Measurements from ENCODE around the gene TIAM2.

Gene TIAM2

GRCh38 chr6:155141512-155141911, 146.4 kb downstream of the TIAM2 start:
- DNase-seq = no peak

GRCh38 chr6:155142168-155143028, 147.3 kb downstream of the TIAM2 start:
- no peak for DNase-seq

GRCh38 chr6:155143029-155143577, 148.0 kb downstream of the TIAM2 start:
- no peak for DNase-seq

DNA sequence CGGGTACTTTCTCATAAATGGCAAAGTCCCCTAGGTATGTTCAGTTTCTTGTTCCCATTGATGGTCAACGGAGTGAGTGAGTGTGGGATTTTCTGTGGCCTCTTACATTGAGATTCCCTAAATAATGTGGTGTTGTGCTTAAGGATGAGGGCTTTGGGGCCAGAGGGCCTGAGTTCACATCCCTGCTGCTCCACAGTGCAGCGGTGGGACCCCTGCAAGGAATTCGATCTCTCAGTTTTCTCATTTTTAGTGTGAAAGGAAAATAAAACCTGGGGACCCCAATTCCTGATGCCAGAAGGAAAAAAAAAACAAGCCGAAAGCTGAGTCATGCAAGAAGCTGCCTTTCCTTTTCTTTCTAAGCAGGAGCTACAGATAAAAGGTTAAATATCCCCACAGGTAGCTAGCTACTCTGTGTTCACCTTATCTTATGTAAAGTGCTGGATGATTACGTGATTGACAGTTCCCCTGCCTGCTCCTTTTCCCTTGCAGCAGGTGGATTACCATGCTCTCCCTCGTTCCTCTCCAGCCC, 148.5 kb downstream of the TIAM2 start:
- DNase-seq = no peak

DNA sequence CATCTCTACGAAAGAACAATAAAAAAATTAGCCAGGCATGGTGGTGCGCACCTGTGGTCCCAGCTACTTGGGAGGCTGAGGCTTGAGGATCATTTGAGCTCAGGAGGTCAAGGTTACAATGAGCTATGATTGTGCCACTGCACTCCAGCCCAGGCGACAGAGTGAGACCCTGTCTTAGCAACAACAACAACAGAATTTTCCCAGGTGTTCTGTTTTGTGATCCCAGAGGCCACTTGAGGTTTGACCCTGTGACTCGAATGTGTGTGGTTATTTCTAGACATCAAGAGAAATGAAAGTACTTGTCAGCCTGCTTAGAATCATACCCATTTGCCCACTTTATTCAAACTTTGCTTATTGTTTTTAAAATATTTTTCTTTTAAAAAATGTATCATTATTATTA, 151.1 kb downstream of the TIAM2 start:
- no peak for DNase-seq

- DNase-seq = no peak
Measured at GRCh38 chr6:155147958-155148663, 153.0 kb downstream of the TIAM2 start.

DNA sequence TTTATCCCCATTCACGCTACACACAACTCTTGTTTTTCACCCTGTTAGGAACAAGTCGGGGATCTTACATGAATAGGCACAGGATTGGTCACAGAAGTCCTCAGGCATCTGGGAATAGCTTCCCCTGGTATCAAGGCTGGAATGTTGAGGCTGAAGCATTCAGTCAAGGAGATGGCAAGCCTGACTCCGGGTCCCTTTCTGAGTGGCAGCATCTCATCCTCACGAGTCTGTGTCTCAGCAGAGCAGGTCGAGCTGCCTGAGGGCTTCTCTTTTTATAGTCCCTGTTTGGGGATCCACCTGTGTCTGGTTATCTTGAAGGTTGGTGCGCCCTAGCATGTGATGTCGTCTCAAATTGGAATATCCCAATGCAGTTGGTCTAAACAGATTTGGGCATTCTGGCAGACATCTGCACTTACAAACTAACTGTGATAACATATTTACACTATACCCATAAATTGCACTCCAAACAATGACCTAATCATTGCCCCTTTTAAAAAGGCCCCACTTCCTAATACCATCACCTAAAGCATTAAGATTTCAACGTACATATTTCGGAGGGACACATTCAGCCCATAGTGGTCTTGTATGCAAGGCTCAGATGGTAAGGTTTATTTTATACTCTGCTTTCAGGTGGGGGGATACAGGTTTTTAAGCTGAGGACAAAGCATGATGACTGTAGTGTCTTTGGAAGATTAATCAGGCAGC, 156.0 kb downstream of the TIAM2 start:
- DNase-seq = no peak

GRCh38 chr6:155152211-155153076, 157.3 kb downstream of the TIAM2 start:
- no peak for DNase-seq

DNA sequence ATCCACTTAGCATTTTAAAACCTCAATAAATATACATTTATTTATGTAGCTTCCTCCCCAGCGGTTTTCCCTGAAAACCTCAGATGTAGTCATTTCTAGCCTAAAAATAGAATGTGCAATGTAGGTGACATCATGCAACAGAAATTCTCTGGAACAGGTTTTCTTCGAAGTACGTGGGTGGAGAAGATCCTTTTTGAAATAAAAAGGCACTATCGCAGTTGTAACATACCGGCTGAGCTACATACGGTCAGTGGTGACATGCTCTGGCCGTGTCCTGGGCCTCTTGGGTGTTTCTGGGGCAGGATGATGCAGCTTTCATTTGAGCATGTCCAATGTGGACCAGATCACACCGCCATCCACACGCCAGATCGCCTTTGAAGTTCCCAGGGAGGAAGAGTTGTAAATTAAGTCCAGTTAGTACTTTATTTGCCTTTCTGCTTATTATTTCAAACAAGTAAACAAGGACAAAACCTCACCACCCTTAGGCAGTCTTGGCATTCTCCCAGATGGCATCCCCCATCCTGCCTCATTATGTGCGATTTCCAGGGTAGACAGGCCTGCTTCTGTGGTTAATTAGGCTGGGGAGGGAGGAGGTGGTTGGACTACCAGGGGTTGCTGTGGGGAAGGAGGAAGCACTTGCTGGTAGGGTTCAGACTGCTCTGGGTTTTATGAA, 159.2 kb downstream of the TIAM2 start:
- DNase-seq = no peak

DNA sequence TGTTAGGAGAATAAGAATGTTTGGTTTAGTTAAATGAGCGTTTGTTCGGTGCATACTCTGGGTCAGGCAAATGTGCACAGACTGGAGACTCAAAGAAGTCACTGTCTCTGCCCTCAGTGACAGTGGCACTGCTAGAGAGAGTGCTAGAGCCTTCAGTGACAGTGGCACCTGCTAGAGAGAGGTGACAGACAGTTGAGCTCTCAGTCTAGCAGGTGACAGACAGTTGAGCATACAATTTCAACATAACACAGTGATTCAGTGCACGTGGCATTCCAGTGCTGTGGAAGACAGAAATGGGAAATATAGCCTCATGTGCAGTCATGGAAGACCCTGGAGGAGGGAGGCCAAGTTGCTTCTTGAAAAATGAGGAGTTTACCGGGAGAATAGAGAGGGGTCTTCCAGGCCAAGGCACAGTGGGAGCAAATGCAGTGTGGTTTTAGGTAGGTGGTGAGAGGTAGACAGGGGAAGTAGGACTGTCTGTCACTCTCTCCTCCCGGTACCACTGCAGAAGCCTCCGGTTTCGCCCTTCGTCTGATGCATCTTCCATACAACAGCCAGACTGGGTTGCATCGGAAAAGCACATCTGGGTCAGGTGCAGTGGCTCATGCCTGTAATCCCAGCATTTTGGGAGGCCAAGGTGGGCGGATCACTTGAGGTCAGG, 160.8 kb downstream of the TIAM2 start:
- DNase-seq = no peak

GRCh38 chr6:155157101-155157500, 162.0 kb downstream of the TIAM2 start:
- DNase-seq = no peak

DNA sequence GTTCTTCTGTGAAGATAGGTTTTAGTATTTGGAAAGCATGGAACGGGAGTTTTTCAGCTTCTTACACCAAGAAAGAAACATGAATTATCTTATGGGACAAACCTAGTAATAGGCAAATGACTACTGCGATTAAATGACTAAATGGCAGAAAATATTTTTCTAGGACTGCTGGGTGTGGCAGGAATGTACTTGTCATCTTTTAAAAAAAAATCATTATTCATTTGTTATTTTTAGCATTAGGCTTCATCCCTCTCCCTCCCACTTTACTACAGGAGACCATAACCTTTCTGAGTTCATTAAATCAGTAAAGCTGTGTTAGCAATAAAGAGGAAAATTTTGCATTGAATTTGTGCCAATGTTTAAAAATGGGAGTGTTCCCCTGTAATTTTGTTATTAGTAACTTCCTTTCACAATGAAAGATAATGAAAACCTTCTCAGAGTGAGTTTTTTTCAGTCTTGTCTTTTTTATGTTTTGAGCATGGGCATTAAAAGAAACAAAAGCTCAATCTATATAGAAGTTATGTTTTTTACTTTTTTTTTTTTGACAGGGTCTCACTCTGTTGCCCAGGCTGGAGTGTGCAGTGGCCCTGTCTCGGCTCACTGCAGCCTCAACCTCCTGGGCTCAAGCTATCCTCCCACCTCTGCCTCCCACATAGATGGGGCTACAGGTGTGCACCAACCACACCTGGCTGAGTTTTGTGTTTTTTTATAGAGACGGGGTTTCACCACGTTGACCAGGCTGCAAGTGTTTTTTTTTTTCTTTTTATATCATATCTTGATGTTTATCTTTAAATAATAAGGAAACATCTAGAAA, 163.1 kb downstream of the TIAM2 start:
- no peak for DNase-seq

DNA sequence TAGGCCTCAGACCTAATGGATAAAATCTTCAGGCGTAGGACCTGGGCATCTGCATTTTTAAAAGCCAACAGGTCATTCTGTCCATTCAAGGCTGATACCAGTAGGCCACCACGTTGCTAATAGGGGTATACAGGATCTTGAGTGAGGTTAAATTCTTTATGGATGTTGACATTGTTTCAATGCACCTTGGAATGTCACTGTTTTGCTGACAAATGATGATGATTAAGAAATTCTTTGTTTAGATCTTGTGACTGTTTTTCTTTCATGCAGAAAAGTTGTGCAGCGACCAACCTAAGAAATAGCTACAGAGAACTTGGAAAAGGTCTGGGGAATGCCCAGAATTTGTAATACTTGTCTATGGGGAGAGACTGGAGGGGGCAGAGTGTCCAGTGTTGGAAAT, 167.6 kb downstream of the TIAM2 start:
- no peak for DNase-seq

DNA sequence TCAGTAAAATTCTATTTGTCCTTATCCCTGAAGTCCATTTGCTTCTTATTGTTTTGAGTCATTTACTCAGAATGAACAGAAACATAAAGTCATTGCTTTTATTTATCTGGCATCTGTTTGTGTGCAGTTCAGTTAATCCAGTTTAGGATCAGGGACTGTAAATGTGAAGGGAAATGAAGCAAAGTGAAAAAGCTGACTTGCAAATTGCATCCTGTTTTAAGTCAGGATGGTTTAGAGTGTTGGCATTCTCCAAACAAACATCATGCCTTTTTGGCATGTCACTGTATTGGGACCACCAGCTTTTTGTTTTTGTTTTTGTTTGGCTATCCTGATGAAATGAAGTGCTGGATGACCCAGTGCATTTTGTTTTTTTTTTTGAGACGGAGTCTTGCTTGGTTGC, 168.5 kb downstream of the TIAM2 start:
- DNase-seq = no peak

GRCh38 chr6:155165029-155165710, 170.1 kb downstream of the TIAM2 start:
- no peak for DNase-seq

- DNase-seq = no peak
Measured at GRCh38 chr6:155170519-155170918, 175.4 kb downstream of the TIAM2 start.

DNA sequence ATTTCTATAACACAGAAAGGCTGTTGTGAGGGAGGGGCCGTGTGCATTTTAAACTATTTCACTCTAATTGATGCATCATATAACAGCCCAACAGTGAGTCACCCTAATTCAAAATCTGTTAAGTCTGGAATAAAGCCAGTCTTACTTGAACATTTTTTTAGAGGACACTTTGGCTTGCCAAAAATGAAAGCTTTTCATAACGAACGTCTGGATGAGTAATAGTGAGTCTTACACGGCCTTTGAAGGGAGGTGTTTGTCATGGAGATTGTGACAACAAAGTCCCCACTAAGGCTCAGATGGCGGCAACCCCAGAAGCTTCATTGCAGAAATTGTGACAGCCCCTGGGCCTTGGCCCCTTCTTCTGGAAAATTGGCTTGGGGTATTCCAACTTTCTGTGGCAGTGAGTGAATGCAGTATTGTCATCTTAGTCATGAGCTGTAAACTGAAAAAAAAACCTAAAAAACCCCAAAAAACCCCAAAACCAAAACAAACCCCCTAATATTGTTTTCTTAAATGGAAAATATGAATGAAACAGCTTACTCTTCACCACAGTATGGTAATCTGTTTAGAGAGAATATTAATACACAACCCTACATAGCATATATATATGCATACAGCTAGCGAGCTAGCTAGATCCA, 176.1 kb downstream of the TIAM2 start:
- DNase-seq = no peak

GRCh38 chr6:155171747-155172449, 176.8 kb downstream of the TIAM2 start:
- DNase-seq = no peak

Measured in GF-D8 (cell line).